Esophagus muscularis mucosa (tissue), 4 donors: Measurements from ENCODE around the gene PSMB1. TPM values are rescaled to one million over a fixed set of nuclear protein-coding genes. Genes with fewer than 3 reads are reported as not detected.

Experiments
- DNase-seq: peaks from one replicate; pipeline ENCODE4 v3.0.0-alpha.2; 2017; ENCODE audit errors: extremely low spot score
- H3K27ac ChIP-seq, 4 donors: fragments of 200-600 bp; sonication (generic); replicated peaks in 1 of 4; 1 replicate in 3 of 4; 2 replicates in 1 of 4; pipeline ENCODE4 v1.5.1; 2016 to 2019; ENCODE audit warnings: mild to moderate bottlenecking in 1 of 4
- H3K27me3 ChIP-seq, 4 donors: fragments of 200-600 bp; sonication (generic); one replicate each; pipeline versions ENCODE4 v1.5.1 to v1.6.0; 2016 to 2019
- H3K36me3 ChIP-seq, 4 donors: fragments of 200-600 bp; sonication (generic); one replicate each; pipeline ENCODE4 v1.5.1; 2016 to 2019
- H3K4me1 ChIP-seq, 4 donors: fragments of 200-600 bp; sonication (generic); one replicate each; pipeline ENCODE4 v1.5.1; 2016 to 2019
- H3K4me3 ChIP-seq, 4 donors: fragments of 200-600 bp; sonication (generic); 1 replicate in 2 of 4; 2 replicates in 2 of 4; pipeline ENCODE4 v1.5.1; 2016 to 2019; ENCODE audit warnings: mild to moderate bottlenecking in 4 of 4, moderate library complexity in 1 of 4
- H3K9me3 ChIP-seq, 4 donors: fragments of 200-600 bp; sonication (generic); 1 replicate in 3 of 4; 2 replicates in 1 of 4; pipeline ENCODE4 v1.5.1; 2016 to 2019
- EP300 ChIP-seq: sonication (generic); formaldehyde crosslinking; IDR thresholded peaks from one replicate; pipeline ENCODE4 v1.6.1; 2017; ENCODE audit warnings: antibody characterized with exemption
- POLR2A ChIP-seq: fragments of 450-650 bp; IDR thresholded peaks from one replicate; pipeline ENCODE4 v1.6.1; 2017; ENCODE audit warnings: antibody characterized with exemption, moderate library complexity, mild to moderate bottlenecking, low read depth
- POLR2AphosphoS5 ChIP-seq, 2 donors: sonication (generic); formaldehyde crosslinking; IDR thresholded peaks; one replicate each; pipeline ENCODE4 v1.6.1; 2017; ENCODE audit warnings: antibody characterized with exemption in 2 of 2
- WGBS: methylation state at CpG from one replicate; pipeline ENCODE4 v1.1.5; 2018; 5-methylcytosine and 5-hydroxymethylcytosine counted together
- intact Hi-C: fragments of 100-400 bp; cut with DNase I; formaldehyde crosslinking; loops from one replicate; pipeline ENCODE4 v1.15.1; 2023
- total RNA-seq, 4 donors: library from RNA; depleted of rRNA; stranded (reverse); fragments of >200 nt; gene quantifications; one replicate each; pipeline versions ENCODE4 v1.1.0 to v1.2.1, GENCODE V29; 2016
- TF ChIP-seq, protein P1 (sequence below), 3 experiments: fragments of 200-600 bp in 2 of 3; fragments of 450-650 bp in 1 of 3; sonication (generic) in 2 of 3; IDR thresholded peaks; one replicate each; pipeline ENCODE4 v1.5.1; 2017 to 2019; ENCODE audit warnings: antibody characterized with exemption in 3 of 3, mild to moderate bottlenecking in 2 of 3, moderate library complexity in 1 of 3

Gene PSMB1
- total RNA-seq, 4 donors from 2014 or later = 182 to 220 (median 211) TPM

GRCh38 chr6:170555305-170555704, 2.2 kb upstream of the PSMB1 start:
- peaks cover 0 to 35% (median 29%) of the 10 kb centered on the region in 4 donors for H3K36me3 ChIP-seq
- H3K27ac ChIP-seq = peak overlapping the region in 2 of 4 donors; percentile 86 to 93
- no peak for DNase-seq
- peak overlapping the region; percentile 82 to 92 (median 86) for H3K4me3 ChIP-seq
- H3K9me3 ChIP-seq = no peaks in the 10 kb centered on the region
- H3K27me3 ChIP-seq = no peaks in the 10 kb centered on the region
- no peak for TF ChIP-seq POLR2A
- TF ChIP-seq POLR2AphosphoS5 (IDR thresholded peaks at IDR 0.05) = no peak
- no peak for TF ChIP-seq EP300
- TF ChIP-seq, protein P1, sequence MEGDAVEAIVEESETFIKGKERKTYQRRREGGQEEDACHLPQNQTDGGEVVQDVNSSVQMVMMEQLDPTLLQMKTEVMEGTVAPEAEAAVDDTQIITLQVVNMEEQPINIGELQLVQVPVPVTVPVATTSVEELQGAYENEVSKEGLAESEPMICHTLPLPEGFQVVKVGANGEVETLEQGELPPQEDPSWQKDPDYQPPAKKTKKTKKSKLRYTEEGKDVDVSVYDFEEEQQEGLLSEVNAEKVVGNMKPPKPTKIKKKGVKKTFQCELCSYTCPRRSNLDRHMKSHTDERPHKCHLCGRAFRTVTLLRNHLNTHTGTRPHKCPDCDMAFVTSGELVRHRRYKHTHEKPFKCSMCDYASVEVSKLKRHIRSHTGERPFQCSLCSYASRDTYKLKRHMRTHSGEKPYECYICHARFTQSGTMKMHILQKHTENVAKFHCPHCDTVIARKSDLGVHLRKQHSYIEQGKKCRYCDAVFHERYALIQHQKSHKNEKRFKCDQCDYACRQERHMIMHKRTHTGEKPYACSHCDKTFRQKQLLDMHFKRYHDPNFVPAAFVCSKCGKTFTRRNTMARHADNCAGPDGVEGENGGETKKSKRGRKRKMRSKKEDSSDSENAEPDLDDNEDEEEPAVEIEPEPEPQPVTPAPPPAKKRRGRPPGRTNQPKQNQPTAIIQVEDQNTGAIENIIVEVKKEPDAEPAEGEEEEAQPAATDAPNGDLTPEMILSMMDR (IDR thresholded peaks at IDR 0.05) = no peak
- intact Hi-C loops = loop anchor here (2.0 kb wide), 1 partner anchor 29 kb away; the partner anchor contains the start of gene PDCD2
- WGBS = 43% methylated on average over 3 of the region's 3 CpGs
- peaks cover 31 to 57% (median 41%) of the 10 kb centered on the region in 4 donors for H3K4me1 ChIP-seq

GRCh38 chr6:170554796-170555137, 1.7 kb upstream of the PSMB1 start:
- H3K4me1 ChIP-seq = peaks cover 36 to 63% (median 47%) of the 10 kb centered on the region in 4 donors
- intact Hi-C loops = loop anchor here (2.0 to 5.0 kb wide), 2 partner anchors 30 to 802 kb away; partner anchors contain the start of genes DYNLT2, ERMARD and PDCD2
- no peak for TF ChIP-seq EP300
- TF ChIP-seq POLR2AphosphoS5 (IDR thresholded peaks at IDR 0.05) = no peak

DNA sequence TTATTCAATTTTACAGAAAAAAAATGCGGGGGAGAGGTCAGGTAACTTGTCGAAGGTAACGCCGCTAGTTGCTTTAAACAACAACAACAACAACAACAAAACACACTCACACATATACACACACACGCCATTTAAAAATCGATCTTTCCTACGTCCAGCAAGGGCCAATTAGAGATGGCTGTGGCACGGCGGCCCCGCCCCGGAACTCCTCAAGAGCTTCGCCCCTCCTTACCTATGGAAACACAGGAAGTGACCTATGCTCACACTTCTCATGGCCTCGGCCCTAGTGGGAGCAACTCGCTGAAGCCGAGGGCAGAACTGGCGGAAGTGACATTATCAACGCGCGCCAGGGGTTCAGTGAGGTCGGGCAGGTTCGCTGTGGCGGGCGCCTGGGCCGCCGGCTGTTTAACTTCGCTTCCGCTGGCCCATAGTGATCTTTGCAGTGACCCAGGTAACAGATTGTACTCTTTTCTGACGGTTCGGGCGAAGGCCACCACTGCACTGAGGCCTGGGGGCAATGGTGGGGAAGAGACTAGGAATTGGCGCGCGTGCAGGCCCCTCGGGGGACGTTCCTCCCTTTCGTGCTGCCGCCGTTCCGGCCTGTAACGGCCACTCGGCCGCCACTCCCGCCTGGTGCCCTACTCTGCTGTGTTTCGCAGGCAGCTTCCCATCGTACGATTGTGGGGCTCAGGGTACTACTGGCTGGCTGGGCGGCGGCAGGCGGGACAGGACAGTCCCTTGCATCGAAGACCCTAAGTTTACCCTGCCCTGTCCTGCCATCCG, 1.1 kb upstream of the PSMB1 start, which contains the start of gene TBP:
TBP (plus strand) TSS at position 357 of the 783 bp plus-strand sequence. CDS start 2,661 bp downstream, outside the sequence.
- WGBS = under 1% methylated on average over 39 of the region's 51 CpGs
- Histone ChIP-seq H3K4me1 (peaks cover 42 to 68% (median 52%) of the 10 kb centered on the region in 4 donors), H3K4me3 (peak within 1 kb of the TSS; percentile 82 to 92 (median 86)), H3K36me3 (peaks cover 0 to 34% (median 21%) of the 10 kb centered on the region in 4 donors), H3K9me3 (no peaks in the 10 kb centered on the region), H3K27ac (peak within 1 kb of the TSS; percentile 86 to 93 (median 91)), H3K27me3 (no peaks in the 10 kb centered on the region)
- DNase-seq = peak; percentile 98
- intact Hi-C loops = loop anchor here (2.0 to 5.0 kb wide), 2 partner anchors 31 to 802 kb away; partner anchors contain the start of genes DYNLT2, ERMARD and PDCD2
- TF ChIP-seq, protein P1 (IDR thresholded peaks at IDR 0.05) = peak in 1 of 3 experiments; percentile 11
- TF ChIP-seq POLR2AphosphoS5 (IDR thresholded peaks at IDR 0.05) (peak; percentile 91 to 99), POLR2A (no peak), EP300 (no peak)

More at GRCh38 chr6:170554796-170555137, 1.7 kb upstream of the PSMB1 start:
- 1% methylated on average over 7 of the region's 7 CpGs for WGBS
- H3K4me3 ChIP-seq = peak overlapping the region; percentile 82 to 92 (median 86)
- DNase-seq = no peak
- H3K9me3 ChIP-seq = no peaks in the 10 kb centered on the region
- peak overlapping the region; percentile 86 to 93 (median 91) for H3K27ac ChIP-seq
- H3K27me3 ChIP-seq = no peaks in the 10 kb centered on the region
- H3K36me3 ChIP-seq = peaks cover 0 to 32% (median 26%) of the 10 kb centered on the region in 4 donors

GRCh38 chr6:170553534-170554012, 466 bp upstream of the PSMB1 start:
- no peak for TF ChIP-seq POLR2AphosphoS5 (IDR thresholded peaks at IDR 0.05)
- no peak for TF ChIP-seq EP300
- TF ChIP-seq, protein P1 (IDR thresholded peaks at IDR 0.05) = no peak
- TF ChIP-seq POLR2A = no peak
- H3K36me3 ChIP-seq = peaks cover 2 to 34% (median 19%) of the 10 kb centered on the region in 4 donors
- no peaks in the 10 kb centered on the region for H3K9me3 ChIP-seq
- intact Hi-C loops = loop anchor here (2.0 to 5.0 kb wide), 2 partner anchors 31 to 801 kb away; partner anchors contain the start of genes DYNLT2, ERMARD and PDCD2
- peak overlapping the region; percentile 86 to 93 (median 91) for H3K27ac ChIP-seq
- peak overlapping the region; percentile 82 to 92 (median 86) for H3K4me3 ChIP-seq
- DNase-seq = no peak
- WGBS = under 1% methylated on average over 13 of the region's 13 CpGs
- peaks cover 48 to 75% (median 58%) of the 10 kb centered on the region in 4 donors for H3K4me1 ChIP-seq
- H3K27me3 ChIP-seq = no peaks in the 10 kb centered on the region

GRCh38 chr6:170545405-170545804, 7.7 kb downstream of the PSMB1 start:
- Histone ChIP-seq H3K36me3 (peaks cover 58 to 96% (median 84%) of the 10 kb centered on the region in 4 donors), H3K27me3 (no peaks in the 10 kb centered on the region), H3K4me3 (no peak overlapping the region), H3K4me1 (peaks cover 24 to 62% (median 26%) of the 10 kb centered on the region in 4 donors), H3K27ac (no peak overlapping the region), H3K9me3 (no peaks in the 10 kb centered on the region)
- TF ChIP-seq, protein P1 (IDR thresholded peaks at IDR 0.05) = no peak
- TF ChIP-seq EP300 = no peak
- TF ChIP-seq POLR2A = no peak
- TF ChIP-seq POLR2AphosphoS5 (IDR thresholded peaks at IDR 0.05) = no peak
- 30% methylated on average over 2 of the region's 2 CpGs for WGBS
- intact Hi-C loops = no loop called here
- DNase-seq = no peak
